Keratinocyte (primary cell): ENCODE data around the gene NUBP2.

Experiments used
- EZH2 ChIP-seq: IDR thresholded peaks from one replicate; pipeline ENCODE4 v1.6.1; 2012; ENCODE audit warnings: inconsistent platforms, mild to moderate bottlenecking, low read length, moderate library complexity
- TF ChIP-seq, protein P1 (sequence below), 3 experiments: IDR thresholded peaks in 1 of 3; conservative IDR thresholded peaks in 1 of 3; optimal IDR thresholded peaks in 1 of 3; 2 replicates in 2 of 3; 3 replicates in 1 of 3; pipeline versions ENCODE3 to v1.5.1; 2011; ENCODE audit warnings: low read length in 3 of 3, mild to moderate bottlenecking in 3 of 3, moderate library complexity in 2 of 3, control low read depth in 1 of 3, inconsistent platforms in 1 of 3; ENCODE audit not compliant: insufficient read depth in 2 of 3; ENCODE audit errors: extremely low read depth in 1 of 3

DNA sequence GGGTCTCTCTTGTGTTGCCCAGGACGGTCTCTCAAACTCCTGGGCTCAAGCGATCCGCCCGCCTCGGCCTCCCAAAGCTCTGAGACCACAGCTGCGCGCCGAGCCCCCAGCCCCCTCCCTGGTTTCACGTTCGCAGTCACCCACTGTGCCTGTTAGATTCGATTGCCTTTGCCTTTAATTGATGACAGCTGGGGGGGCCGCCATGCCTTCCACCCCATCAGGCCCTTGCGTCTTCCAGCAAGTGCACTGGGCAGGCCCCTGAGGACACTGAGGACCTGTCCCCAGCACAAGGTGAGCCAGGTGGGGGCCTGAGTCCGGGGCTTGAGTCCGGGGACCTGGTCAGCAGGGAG lies 7.5 kb downstream of the NUBP2 start:
- TF ChIP-seq, protein P1, sequence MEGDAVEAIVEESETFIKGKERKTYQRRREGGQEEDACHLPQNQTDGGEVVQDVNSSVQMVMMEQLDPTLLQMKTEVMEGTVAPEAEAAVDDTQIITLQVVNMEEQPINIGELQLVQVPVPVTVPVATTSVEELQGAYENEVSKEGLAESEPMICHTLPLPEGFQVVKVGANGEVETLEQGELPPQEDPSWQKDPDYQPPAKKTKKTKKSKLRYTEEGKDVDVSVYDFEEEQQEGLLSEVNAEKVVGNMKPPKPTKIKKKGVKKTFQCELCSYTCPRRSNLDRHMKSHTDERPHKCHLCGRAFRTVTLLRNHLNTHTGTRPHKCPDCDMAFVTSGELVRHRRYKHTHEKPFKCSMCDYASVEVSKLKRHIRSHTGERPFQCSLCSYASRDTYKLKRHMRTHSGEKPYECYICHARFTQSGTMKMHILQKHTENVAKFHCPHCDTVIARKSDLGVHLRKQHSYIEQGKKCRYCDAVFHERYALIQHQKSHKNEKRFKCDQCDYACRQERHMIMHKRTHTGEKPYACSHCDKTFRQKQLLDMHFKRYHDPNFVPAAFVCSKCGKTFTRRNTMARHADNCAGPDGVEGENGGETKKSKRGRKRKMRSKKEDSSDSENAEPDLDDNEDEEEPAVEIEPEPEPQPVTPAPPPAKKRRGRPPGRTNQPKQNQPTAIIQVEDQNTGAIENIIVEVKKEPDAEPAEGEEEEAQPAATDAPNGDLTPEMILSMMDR (optimal IDR thresholded peaks at IDR 0.05 in 1 of 3, IDR thresholded peaks at IDR 0.05 in 1 of 3, conservative IDR thresholded peaks at IDR 0.05 in 1 of 3; ENCODE audit: extremely low read depth in 1 of 3, insufficient read depth in 2 of 3, low read length in 3 of 3) = no peak
- TF ChIP-seq EZH2 = no peak
